Esophagus muscularis mucosa (tissue), 4 donors: Measurements from ENCODE around the gene NELL1. TPM values are rescaled to one million over a fixed set of nuclear protein-coding genes. Genes with fewer than 3 reads are reported as not detected.

ENCODE experiments used
- DNase-seq: peaks from one replicate; pipeline ENCODE4 v3.0.0-alpha.2; 2017; ENCODE audit errors: extremely low spot score
- H3K27ac ChIP-seq, 4 donors: fragments of 200-600 bp; sonication (generic); replicated peaks in 1 of 4; 1 replicate in 3 of 4; 2 replicates in 1 of 4; pipeline ENCODE4 v1.5.1; 2016 to 2019; ENCODE audit warnings: mild to moderate bottlenecking in 1 of 4
- H3K27me3 ChIP-seq, 4 donors: fragments of 200-600 bp; sonication (generic); one replicate each; pipeline versions ENCODE4 v1.5.1 to v1.6.0; 2016 to 2019
- H3K36me3 ChIP-seq, 4 donors: fragments of 200-600 bp; sonication (generic); one replicate each; pipeline ENCODE4 v1.5.1; 2016 to 2019
- H3K4me1 ChIP-seq, 4 donors: fragments of 200-600 bp; sonication (generic); one replicate each; pipeline ENCODE4 v1.5.1; 2016 to 2019
- H3K4me3 ChIP-seq, 4 donors: fragments of 200-600 bp; sonication (generic); 1 replicate in 2 of 4; 2 replicates in 2 of 4; pipeline ENCODE4 v1.5.1; 2016 to 2019; ENCODE audit warnings: mild to moderate bottlenecking in 4 of 4, moderate library complexity in 1 of 4
- H3K9me3 ChIP-seq, 4 donors: fragments of 200-600 bp; sonication (generic); 1 replicate in 3 of 4; 2 replicates in 1 of 4; pipeline ENCODE4 v1.5.1; 2016 to 2019
- EP300 ChIP-seq: sonication (generic); formaldehyde crosslinking; IDR thresholded peaks from one replicate; pipeline ENCODE4 v1.6.1; 2017; ENCODE audit warnings: antibody characterized with exemption
- POLR2A ChIP-seq: fragments of 450-650 bp; IDR thresholded peaks from one replicate; pipeline ENCODE4 v1.6.1; 2017; ENCODE audit warnings: antibody characterized with exemption, moderate library complexity, mild to moderate bottlenecking, low read depth
- POLR2AphosphoS5 ChIP-seq, 2 donors: sonication (generic); formaldehyde crosslinking; IDR thresholded peaks; one replicate each; pipeline ENCODE4 v1.6.1; 2017; ENCODE audit warnings: antibody characterized with exemption in 2 of 2
- whole genome bisulfite sequencing: methylation state at CpG from one replicate; pipeline ENCODE4 v1.1.5; 2018; 5-methylcytosine and 5-hydroxymethylcytosine counted together
- intact Hi-C: fragments of 100-400 bp; cut with DNase I; formaldehyde crosslinking; loops from one replicate; pipeline ENCODE4 v1.15.1; 2023
- total RNA-seq, 4 donors: library from RNA; depleted of rRNA; stranded (reverse); fragments of >200 nt; gene quantifications; one replicate each; pipeline versions ENCODE4 v1.1.0 to v1.2.1, GENCODE V29; 2016
- TF ChIP-seq, protein P1 (sequence below), 3 experiments: fragments of 200-600 bp in 2 of 3; fragments of 450-650 bp in 1 of 3; sonication (generic) in 2 of 3; IDR thresholded peaks; one replicate each; pipeline ENCODE4 v1.5.1; 2017 to 2019; ENCODE audit warnings: antibody characterized with exemption in 3 of 3, mild to moderate bottlenecking in 2 of 3, moderate library complexity in 1 of 3

Gene NELL1
- total RNA-seq, 4 donors from 2014 or later = 0.65 to 2.7 (median 0.90) TPM

DNA sequence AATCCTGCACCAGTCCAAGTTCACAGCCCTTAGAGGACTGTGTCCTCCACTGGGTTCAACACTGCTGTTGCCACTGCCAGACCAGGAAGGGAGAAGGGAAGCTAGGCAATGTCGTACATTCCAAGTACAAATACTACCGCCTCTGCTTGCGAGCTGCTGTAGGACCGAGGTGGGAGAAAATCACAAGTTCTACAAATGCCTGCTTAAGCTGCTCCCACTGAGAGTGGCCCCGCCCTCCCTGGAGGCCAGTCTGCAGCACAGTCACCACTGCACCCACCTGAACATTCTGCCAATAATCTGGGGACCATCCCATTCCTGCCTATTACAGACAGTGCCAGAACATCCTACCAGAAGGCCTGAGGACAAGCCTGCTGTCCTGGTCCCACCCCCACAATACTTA is 816.0 kb downstream of the NELL1 start:
- Histone ChIP-seq H3K4me3 (no peak overlapping the region), H3K9me3 (peaks cover 0 to 3% (median 0%) of the 10 kb centered on the region in 4 donors), H3K27ac (no peak overlapping the region), H3K4me1 (no peaks in the 10 kb centered on the region), H3K36me3 (no peaks in the 10 kb centered on the region), H3K27me3 (no peaks in the 10 kb centered on the region)
- WGBS = 74% methylated on average over 5 of the region's 5 CpGs
- DNase-seq = no peak
- intact Hi-C loops = no loop called here
- TF ChIP-seq, protein P1, sequence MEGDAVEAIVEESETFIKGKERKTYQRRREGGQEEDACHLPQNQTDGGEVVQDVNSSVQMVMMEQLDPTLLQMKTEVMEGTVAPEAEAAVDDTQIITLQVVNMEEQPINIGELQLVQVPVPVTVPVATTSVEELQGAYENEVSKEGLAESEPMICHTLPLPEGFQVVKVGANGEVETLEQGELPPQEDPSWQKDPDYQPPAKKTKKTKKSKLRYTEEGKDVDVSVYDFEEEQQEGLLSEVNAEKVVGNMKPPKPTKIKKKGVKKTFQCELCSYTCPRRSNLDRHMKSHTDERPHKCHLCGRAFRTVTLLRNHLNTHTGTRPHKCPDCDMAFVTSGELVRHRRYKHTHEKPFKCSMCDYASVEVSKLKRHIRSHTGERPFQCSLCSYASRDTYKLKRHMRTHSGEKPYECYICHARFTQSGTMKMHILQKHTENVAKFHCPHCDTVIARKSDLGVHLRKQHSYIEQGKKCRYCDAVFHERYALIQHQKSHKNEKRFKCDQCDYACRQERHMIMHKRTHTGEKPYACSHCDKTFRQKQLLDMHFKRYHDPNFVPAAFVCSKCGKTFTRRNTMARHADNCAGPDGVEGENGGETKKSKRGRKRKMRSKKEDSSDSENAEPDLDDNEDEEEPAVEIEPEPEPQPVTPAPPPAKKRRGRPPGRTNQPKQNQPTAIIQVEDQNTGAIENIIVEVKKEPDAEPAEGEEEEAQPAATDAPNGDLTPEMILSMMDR (IDR thresholded peaks at IDR 0.05) = no peak
- TF ChIP-seq POLR2AphosphoS5 (IDR thresholded peaks at IDR 0.05) (no peak), EP300 (no peak), POLR2A (no peak)

DNA sequence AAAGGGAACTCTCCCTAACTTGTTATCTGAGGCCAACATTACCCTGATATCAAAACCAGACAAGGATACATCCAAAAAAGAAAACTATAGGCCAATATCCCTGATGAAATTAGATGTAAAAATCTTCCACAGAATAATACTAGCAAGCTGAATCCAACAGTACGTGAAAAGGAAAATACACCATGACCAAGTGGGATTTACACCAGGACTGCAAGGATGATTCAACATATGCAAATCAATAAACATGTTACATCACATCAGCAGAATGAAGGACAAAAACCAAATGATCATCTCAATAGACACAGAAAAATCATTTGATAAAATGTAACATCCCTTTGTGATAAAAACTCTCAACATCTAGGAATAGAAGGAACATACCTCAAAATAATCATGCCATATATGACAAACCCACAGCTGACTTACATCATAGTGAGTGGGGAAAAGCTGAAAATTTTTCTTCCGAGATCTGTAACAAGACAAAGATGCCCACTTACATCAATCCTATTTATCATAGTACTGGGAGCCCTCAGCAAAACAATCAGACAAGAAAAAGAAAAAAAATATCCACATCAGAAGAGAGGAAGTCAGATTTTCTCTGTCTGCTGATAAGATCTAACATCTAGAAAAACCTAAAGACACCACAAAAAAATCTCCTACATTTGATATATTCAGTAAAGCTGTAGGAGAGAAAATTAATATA is 820.2 kb downstream of the NELL1 start:
- Histone ChIP-seq H3K27ac (no peak overlapping the region), H3K4me3 (no peak overlapping the region), H3K36me3 (no peaks in the 10 kb centered on the region), H3K27me3 (no peaks in the 10 kb centered on the region), H3K9me3 (peaks cover 0 to 10% (median 3%) of the 10 kb centered on the region in 4 donors), H3K4me1 (no peaks in the 10 kb centered on the region)
- intact Hi-C loops = no loop called here
- WGBS = 70% methylated on average over 2 of the region's 2 CpGs
- TF ChIP-seq EP300 (no peak), POLR2AphosphoS5 (IDR thresholded peaks at IDR 0.05) (no peak), POLR2A (no peak)
- TF ChIP-seq, protein P1 (IDR thresholded peaks at IDR 0.05) = no peak
- no peak for DNase-seq

GRCh38 chr11:21492931-21493330 is 823.5 kb downstream of the NELL1 start:
- Histone ChIP-seq H3K9me3 (peaks cover 0 to 10% (median 3%) of the 10 kb centered on the region in 4 donors), H3K27me3 (no peaks in the 10 kb centered on the region), H3K4me1 (no peaks in the 10 kb centered on the region), H3K36me3 (no peaks in the 10 kb centered on the region), H3K27ac (no peak overlapping the region), H3K4me3 (no peak overlapping the region)
- WGBS = 68% methylated on average over 1 of the region's 1 CpG
- intact Hi-C loops = no loop called here
- TF ChIP-seq POLR2A (no peak), POLR2AphosphoS5 (IDR thresholded peaks at IDR 0.05) (no peak), EP300 (no peak)
- TF ChIP-seq, protein P1 (IDR thresholded peaks at IDR 0.05) = no peak
- no peak for DNase-seq

DNA sequence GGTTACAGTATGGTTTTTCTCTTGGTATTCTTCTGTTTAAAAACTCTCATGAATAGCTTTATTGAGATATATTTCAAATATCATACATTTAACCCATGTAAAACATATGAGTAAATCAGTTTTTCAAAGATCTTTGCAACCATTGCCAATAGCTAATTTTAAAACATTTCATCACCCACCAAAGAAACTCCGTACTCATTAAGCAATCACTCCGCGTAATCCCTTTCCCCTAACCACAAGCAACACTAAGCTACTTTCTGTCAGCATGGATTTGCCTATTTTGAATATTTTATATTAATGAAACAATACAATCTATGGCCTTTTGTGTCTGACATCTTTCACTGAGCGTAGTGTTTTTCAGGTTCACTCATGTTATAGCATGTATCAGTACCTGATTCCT is 825.6 kb downstream of the NELL1 start:
- Histone ChIP-seq H3K4me3 (no peak overlapping the region), H3K27me3 (no peaks in the 10 kb centered on the region), H3K4me1 (no peaks in the 10 kb centered on the region), H3K27ac (no peak overlapping the region), H3K9me3 (peaks cover 0 to 10% (median 3%) of the 10 kb centered on the region in 4 donors), H3K36me3 (no peaks in the 10 kb centered on the region)
- TF ChIP-seq, protein P1 (IDR thresholded peaks at IDR 0.05) = no peak
- TF ChIP-seq POLR2AphosphoS5 (IDR thresholded peaks at IDR 0.05) (no peak), POLR2A (no peak), EP300 (no peak)
- no peak for DNase-seq
- WGBS = 81% methylated on average over 4 of the region's 4 CpGs
- intact Hi-C loops = no loop called here

- H3K4me3 ChIP-seq = no peak overlapping the region
- no peaks in the 10 kb centered on the region for H3K4me1 ChIP-seq
- no peak for DNase-seq
- H3K27ac ChIP-seq = no peak overlapping the region
- H3K27me3 ChIP-seq = no peaks in the 10 kb centered on the region
- H3K9me3 ChIP-seq = peaks cover 0 to 2% (median 1%) of the 10 kb centered on the region in 4 donors
- intact Hi-C loops = no loop called here
- no peaks in the 10 kb centered on the region for H3K36me3 ChIP-seq
- WGBS = 97% methylated on average over 1 of the region's 1 CpG
- TF ChIP-seq EP300 (no peak), POLR2AphosphoS5 (IDR thresholded peaks at IDR 0.05) (no peak), POLR2A (no peak)
- TF ChIP-seq, protein P1 (IDR thresholded peaks at IDR 0.05) = no peak
These were observed 826.5 kb downstream of the NELL1 start for GRCh38 chr11:21495879-21496278.
